MM.1S (cell line): ENCODE results near the gene MMP11.
A peak's percentile ranks its signal among the peaks of the same experiment; 100 is the strongest.

ENCODE experiments used
- DNase-seq: peaks from one replicate; pipeline ENCODE4 v3.0.0-alpha.2; 2015
- H2AFZ ChIP-seq: fragments of 300-600 bp; sonication (generic); 2 replicates; pipeline ENCODE4 v1.6.0; 2016; ENCODE audit warnings: antibody characterized with exemption, low read length
- H3F3A ChIP-seq: fragments of 300-600 bp; sonication (generic); 2 replicates; pipeline ENCODE4 v1.6.1; 2016; ENCODE audit warnings: mild to moderate bottlenecking, antibody characterized with exemption, low read length, moderate library complexity, mixed read lengths; ENCODE audit not compliant: insufficient read depth
- H3K27ac ChIP-seq: fragments of 300-600 bp; sonication (generic); 2 replicates; pipeline ENCODE4 v1.5.1; 2016; ENCODE audit warnings: mild to moderate bottlenecking, low read length
- H3K27me3 ChIP-seq: fragments of 300-600 bp; sonication (generic); replicated peaks from 2 replicates; pipeline ENCODE4 v1.6.0; 2016; ENCODE audit warnings: low read length; ENCODE audit not compliant: insufficient read depth
- H3K36me3 ChIP-seq: fragments of 300-600 bp; sonication (generic); replicated peaks from 2 replicates; pipeline ENCODE4 v1.6.1; 2016; ENCODE audit warnings: mild to moderate bottlenecking, low read length, mixed read lengths; ENCODE audit not compliant: insufficient read depth
- H3K4me1 ChIP-seq: fragments of 300-600 bp; sonication (generic); 2 replicates; pipeline ENCODE4 v1.6.1; 2016; ENCODE audit warnings: low read length, mixed read lengths
- H3K4me2 ChIP-seq: fragments of 300-600 bp; sonication (generic); 2 replicates; pipeline ENCODE4 v1.6.0; 2016; ENCODE audit warnings: low read depth, low read length
- H3K4me3 ChIP-seq: fragments of 300-600 bp; sonication (generic); 2 replicates; pipeline ENCODE4 v1.5.1; 2016; ENCODE audit warnings: low read length, mixed read lengths
- H3K79me2 ChIP-seq: fragments of 300-600 bp; sonication (generic); 2 replicates; pipeline ENCODE4 v1.6.1; 2016; ENCODE audit warnings: mixed run types, low read length, mixed read lengths
- H3K9ac ChIP-seq: fragments of 300-600 bp; sonication (generic); 2 replicates; pipeline ENCODE4 v1.6.1; 2016; ENCODE audit warnings: low read length, mixed read lengths
- H3K9me2 ChIP-seq: fragments of 300-600 bp; sonication (generic); replicated peaks from 2 replicates; pipeline ENCODE4 v1.6.1; 2016; ENCODE audit warnings: mild to moderate bottlenecking, low read length, mixed read lengths; ENCODE audit not compliant: insufficient read depth
- H3K9me3 ChIP-seq: fragments of 300-600 bp; sonication (generic); replicated peaks from 2 replicates; pipeline ENCODE4 v1.6.1; 2016; ENCODE audit warnings: mild to moderate bottlenecking, low read length, mixed read lengths; ENCODE audit not compliant: insufficient read depth
- H4K20me1 ChIP-seq: fragments of 300-600 bp; sonication (generic); 2 replicates; pipeline ENCODE4 v1.6.1; 2016; ENCODE audit warnings: mild to moderate bottlenecking, low read length, moderate library complexity, mixed read lengths; ENCODE audit not compliant: insufficient read depth
- EZH2 ChIP-seq: fragments of 300-600 bp; sonication (generic); optimal IDR thresholded peaks from 2 replicates; pipeline ENCODE3; 2017; ENCODE audit warnings: low read depth, mild to moderate bottlenecking, antibody characterized with exemption, low read length, mixed read lengths
- EZH2phosphoT487 ChIP-seq: fragments of 300-600 bp; sonication (generic); IDR thresholded peaks from 2 replicates; pipeline ENCODE4 v1.6.1; 2018; ENCODE audit warnings: antibody characterized with exemption, low read length
- TF ChIP-seq, protein P1 (sequence below): fragments of 300-600 bp; sonication (generic); IDR thresholded peaks from 2 replicates; pipeline ENCODE4 v1.5.1; 2016; ENCODE audit warnings: antibody characterized with exemption, low read length, mixed read lengths

Gene MMP11

DNA sequence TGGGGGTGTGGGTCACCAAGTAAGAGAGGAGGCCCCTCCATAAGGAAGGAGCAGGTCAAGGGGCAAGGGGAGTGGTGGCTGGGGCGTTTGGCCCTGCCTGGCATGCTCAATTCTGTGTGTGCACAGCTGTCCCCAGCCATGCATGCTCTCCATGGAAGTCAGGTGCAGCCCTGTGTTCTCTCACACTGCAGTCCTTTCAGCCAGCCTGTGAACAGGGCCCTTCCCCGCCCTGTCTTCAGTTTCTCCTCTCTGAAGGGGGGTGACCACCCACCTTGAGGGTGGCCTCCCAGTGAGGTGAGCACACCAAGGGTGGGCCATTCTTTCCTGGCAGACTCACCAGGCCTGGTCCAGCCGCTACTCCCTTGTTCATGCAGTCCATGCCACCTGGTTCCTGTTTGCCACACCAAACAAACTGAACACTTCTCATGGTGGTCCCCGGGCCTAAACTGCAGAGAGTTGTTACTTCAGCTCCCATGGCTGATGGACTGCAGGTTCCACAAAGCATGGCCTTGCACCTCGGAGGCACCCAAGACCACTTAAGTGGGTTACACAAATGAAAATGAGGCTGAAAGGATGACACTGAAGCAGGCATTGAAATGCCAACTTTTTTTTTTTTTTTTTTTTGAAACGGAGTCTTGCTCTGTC lies 3.2 kb upstream of the MMP11 start:
- no peak overlapping the region for H3K4me3 ChIP-seq
- peaks cover 14% of the 10 kb centered on the region for H3K4me1 ChIP-seq
- H3K27ac ChIP-seq: no peak overlapping the region
- no peak overlapping the region for H3K4me2 ChIP-seq
- no peak for DNase-seq
- H3K36me3 ChIP-seq: no peaks in the 10 kb centered on the region
- no peaks in the 10 kb centered on the region for H3K9me2 ChIP-seq
- H3K9ac ChIP-seq: no peak overlapping the region
- peaks cover 6% of the 10 kb centered on the region; the same call in 1 of the 2 replicates for H4K20me1 ChIP-seq
- H3K9me3 ChIP-seq: no peaks in the 10 kb centered on the region
- no peaks in the 10 kb centered on the region for H3K27me3 ChIP-seq
- TF ChIP-seq, protein P1, sequence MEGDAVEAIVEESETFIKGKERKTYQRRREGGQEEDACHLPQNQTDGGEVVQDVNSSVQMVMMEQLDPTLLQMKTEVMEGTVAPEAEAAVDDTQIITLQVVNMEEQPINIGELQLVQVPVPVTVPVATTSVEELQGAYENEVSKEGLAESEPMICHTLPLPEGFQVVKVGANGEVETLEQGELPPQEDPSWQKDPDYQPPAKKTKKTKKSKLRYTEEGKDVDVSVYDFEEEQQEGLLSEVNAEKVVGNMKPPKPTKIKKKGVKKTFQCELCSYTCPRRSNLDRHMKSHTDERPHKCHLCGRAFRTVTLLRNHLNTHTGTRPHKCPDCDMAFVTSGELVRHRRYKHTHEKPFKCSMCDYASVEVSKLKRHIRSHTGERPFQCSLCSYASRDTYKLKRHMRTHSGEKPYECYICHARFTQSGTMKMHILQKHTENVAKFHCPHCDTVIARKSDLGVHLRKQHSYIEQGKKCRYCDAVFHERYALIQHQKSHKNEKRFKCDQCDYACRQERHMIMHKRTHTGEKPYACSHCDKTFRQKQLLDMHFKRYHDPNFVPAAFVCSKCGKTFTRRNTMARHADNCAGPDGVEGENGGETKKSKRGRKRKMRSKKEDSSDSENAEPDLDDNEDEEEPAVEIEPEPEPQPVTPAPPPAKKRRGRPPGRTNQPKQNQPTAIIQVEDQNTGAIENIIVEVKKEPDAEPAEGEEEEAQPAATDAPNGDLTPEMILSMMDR: no peak
- TF ChIP-seq EZH2 (no peak), EZH2phosphoT487 (no peak)
- H3K79me2 ChIP-seq: peaks cover 34% of the 10 kb centered on the region
- H2AFZ ChIP-seq: no peak overlapping the region
- peaks cover 12% of the 10 kb centered on the region for H3F3A ChIP-seq

DNA sequence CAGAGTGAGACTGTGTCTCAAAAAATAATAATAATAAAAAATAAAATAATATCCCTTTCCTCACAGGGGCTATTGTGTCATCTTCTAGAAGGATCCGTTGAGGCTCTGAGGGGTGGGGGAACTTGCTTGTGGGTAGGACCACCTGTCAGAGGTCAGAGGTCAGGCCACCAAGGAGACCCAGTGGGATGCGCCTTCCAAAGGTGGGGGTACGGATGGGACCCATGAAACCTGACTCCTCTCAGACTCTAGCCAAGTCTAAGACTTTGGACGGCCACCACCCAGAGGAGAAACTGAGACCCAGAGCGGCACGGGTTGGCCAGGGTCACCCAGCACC lies 367 bp upstream of the MMP11 start:
- Histone ChIP-seq H3K27me3 (no peaks in the 10 kb centered on the region), H3K9ac (peak overlapping the region; percentile 32; the same call in 1 of the 2 replicates), H3K4me1 (peaks cover 14% of the 10 kb centered on the region), H3K27ac (no peak overlapping the region), H3F3A (peaks cover 12% of the 10 kb centered on the region), H3K4me2 (peak overlapping the region; percentile 96), H3K79me2 (peaks cover 9% of the 10 kb centered on the region), H3K4me3 (peak overlapping the region; percentile 59), H4K20me1 (no peaks in the 10 kb centered on the region), H3K9me3 (no peaks in the 10 kb centered on the region), H3K9me2 (no peaks in the 10 kb centered on the region), H3K36me3 (no peaks in the 10 kb centered on the region), H2AFZ (peak overlapping the region; percentile 94)
- TF ChIP-seq EZH2phosphoT487 (no peak), EZH2 (no peak)
- TF ChIP-seq, protein P1: no peak
- DNase-seq: no peak

DNA sequence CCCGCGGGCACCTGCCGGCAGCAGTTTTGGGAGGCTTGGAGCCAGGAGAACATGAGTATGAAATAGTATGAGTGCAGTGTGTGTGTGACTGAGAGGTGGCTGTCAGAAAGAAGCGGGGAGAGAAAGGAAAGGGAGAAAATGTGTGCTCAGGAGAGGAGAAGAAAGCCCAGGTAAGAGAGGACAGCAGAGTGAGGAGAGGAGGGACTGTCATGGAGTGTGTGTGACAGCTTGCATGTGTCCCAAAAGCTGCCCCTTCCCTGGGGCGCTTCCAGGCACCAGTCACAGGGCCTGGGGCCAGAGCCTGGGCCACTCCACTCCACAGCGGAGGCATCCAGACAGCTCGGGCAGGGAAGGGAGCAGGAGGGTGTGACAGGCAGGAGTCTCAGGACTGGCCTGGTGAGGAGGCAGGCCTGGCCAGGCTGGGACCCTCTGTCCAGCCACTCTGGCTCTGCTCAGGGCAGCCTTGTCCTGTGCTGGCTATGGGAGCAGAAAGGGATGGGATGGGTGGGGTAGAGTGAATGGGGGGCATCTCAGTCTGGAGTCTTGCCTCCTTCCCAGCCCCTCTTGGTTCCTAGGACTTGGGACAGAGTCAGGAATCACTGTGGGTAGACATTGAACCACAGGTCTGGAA lies 949 bp downstream of the MMP11 start:
- Histone ChIP-seq H3K27ac (no peak overlapping the region), H3K27me3 (no peaks in the 10 kb centered on the region), H3F3A (peaks cover 12% of the 10 kb centered on the region), H3K4me2 (peak overlapping the region; percentile 98), H2AFZ (peak overlapping the region; percentile 82; the same call in 1 of the 2 replicates), H3K9me2 (no peaks in the 10 kb centered on the region), H3K4me1 (peaks cover 14% of the 10 kb centered on the region), H4K20me1 (no peaks in the 10 kb centered on the region), H3K9me3 (no peaks in the 10 kb centered on the region), H3K9ac (peak overlapping the region; percentile 38; the same call in 1 of the 2 replicates), H3K79me2 (no peaks in the 10 kb centered on the region), H3K36me3 (no peaks in the 10 kb centered on the region), H3K4me3 (peak overlapping the region; percentile 55; the same call in 1 of the 2 replicates)
- no peak for DNase-seq
- TF ChIP-seq EZH2phosphoT487: no peak
- TF ChIP-seq, protein P1: no peak
- TF ChIP-seq EZH2: no peak
